ENCODE measurements around the gene TXNRD2.
"Not testable (repeated sequence)": the region's sequence is repeated elsewhere in the genome, so short reads cannot be mapped to it uniquely, and the experiment has no call there.

The TXNRD2 gene

GRCh38 chr22:19948057-19948760 is 6.6 kb upstream of the TXNRD2 start:
- no peak for DNase-seq (ENCODE audit: low read depth)

GRCh38 chr22:19943082-19944026 is 1.7 kb upstream of the TXNRD2 start:
- DNase-seq (ENCODE audit: low read depth) = no peak

GRCh38 chr22:19942157-19943081 is 801 bp upstream of the TXNRD2 start:
- DNase-seq (ENCODE audit: low read depth) = no peak

- DNase-seq (ENCODE audit: low read depth) = no peak
These were observed 868 bp downstream of the TXNRD2 start for GRCh38 chr22:19940536-19941364.

GRCh38 chr22:19937616-19938473 is 3.8 kb downstream of the TXNRD2 start:
- no peak for DNase-seq (ENCODE audit: low read depth)

GRCh38 chr22:19936513-19936912 is 5.1 kb downstream of the TXNRD2 start:
- DNase-seq (ENCODE audit: low read depth) = no peak

GRCh38 chr22:19935123-19935718 is 6.4 kb downstream of the TXNRD2 start:
- DNase-seq (ENCODE audit: low read depth) = not testable (repeated sequence)

- no peak for DNase-seq (ENCODE audit: low read depth)
These were observed 8.0 kb downstream of the TXNRD2 start for GRCh38 chr22:19933341-19934241.

GRCh38 chr22:19932367-19933206 is 9.0 kb downstream of the TXNRD2 start:
- no peak for DNase-seq (ENCODE audit: low read depth)

GRCh38 chr22:19931514-19931913 is 10.1 kb downstream of the TXNRD2 start:
- DNase-seq (ENCODE audit: low read depth) = no peak

- no peak for DNase-seq (ENCODE audit: low read depth)
These were observed 10.8 kb downstream of the TXNRD2 start for GRCh38 chr22:19930551-19931486.

GRCh38 chr22:19929586-19930550 is 11.8 kb downstream of the TXNRD2 start:
- DNase-seq (ENCODE audit: low read depth) = no peak

GRCh38 chr22:19928207-19928606 is 13.4 kb downstream of the TXNRD2 start:
- DNase-seq (ENCODE audit: low read depth) = no peak

GRCh38 chr22:19927696-19928095 is 13.9 kb downstream of the TXNRD2 start:
- no peak for DNase-seq (ENCODE audit: low read depth)

GRCh38 chr22:19926028-19926427 is 15.6 kb downstream of the TXNRD2 start:
- DNase-seq (ENCODE audit: low read depth) = not testable (repeated sequence)

All from T-helper 22 cell (primary cell).